CD4-positive, alpha-beta memory T cell (primary cell): Measurements from ENCODE around the gene SHROOM3. TPM values are rescaled to one million over a fixed set of nuclear protein-coding genes. Genes with fewer than 3 reads are reported as not detected.

ENCODE experiments used
- CTCF ChIA-PET: fragments of 350-600 bp; sonication (Branson Sonifier 250); formaldehyde crosslinking; loops from one replicate; lab custom pipeline; 2021; ENCODE audit warnings: inconsistent platforms; ENCODE audit not compliant: partially characterized antibody; lab: Charles Lee
- POLR2A ChIA-PET: fragments of 350-600 bp; sonication (Branson Sonifier 250); formaldehyde crosslinking; loops from one replicate; lab custom pipeline; 2021; ENCODE audit not compliant: partially characterized antibody; lab: Charles Lee
- DNase-seq, 5 donors: peaks; one replicate each; pipeline versions ENCODE4 v3.0.0 to v3.0.0-alpha.2; 2020 to 2022; ENCODE audit warnings: mixed read lengths in 1 of 5
- H3K27ac ChIP-seq: one replicate; pipeline ENCODE4 v1.7.0; 2013; ENCODE audit warnings: low read depth, low read length
- H3K27me3 ChIP-seq: 2 replicates; pipeline ENCODE4 v1.7.0; 2013; ENCODE audit warnings: mild to moderate bottlenecking, low read length, moderate library complexity; ENCODE audit not compliant: insufficient read depth
- H3K36me3 ChIP-seq: 2 replicates; pipeline ENCODE4 v1.7.0; 2013; ENCODE audit warnings: mild to moderate bottlenecking, low read length, moderate library complexity; ENCODE audit not compliant: insufficient read depth
- H3K4me1 ChIP-seq: 2 replicates; pipeline ENCODE4 v1.7.0; 2013; ENCODE audit warnings: mild to moderate bottlenecking, low read length, moderate library complexity; ENCODE audit not compliant: insufficient read depth
- H3K4me3 ChIP-seq, 2 donors: one replicate each; pipeline ENCODE4 v1.7.0; 2013; ENCODE audit warnings: low read length in 2 of 2, mild to moderate bottlenecking in 1 of 2
- H3K9me3 ChIP-seq, 2 donors: one replicate each; pipeline ENCODE4 v1.7.0; 2013; ENCODE audit warnings: low read length in 2 of 2, control low read depth in 1 of 2; ENCODE audit not compliant: control insufficient read depth in 1 of 2
- H3K27ac Mint-ChIP-seq, 7 donors: one replicate each; pipeline ENCODE4 v1.8.0; 2020 to 2021; ENCODE audit warnings: mixed read lengths in 7 of 7, mild to moderate bottlenecking in 6 of 7, inconsistent platforms in 3 of 7, moderate library complexity in 3 of 7
- H3K27me3 Mint-ChIP-seq, 2 donors: one replicate each; pipeline ENCODE4 v1.8.0; 2020 to 2021; ENCODE audit warnings: mixed read lengths in 2 of 2
- H3K36me3 Mint-ChIP-seq, 2 donors: one replicate each; pipeline ENCODE4 v1.8.0; 2020 to 2021; ENCODE audit warnings: mixed read lengths in 2 of 2, inconsistent platforms in 1 of 2, mild to moderate bottlenecking in 1 of 2
- H3K4me1 Mint-ChIP-seq, 4 donors: one replicate each; pipeline ENCODE4 v1.8.0; 2020 to 2021; ENCODE audit warnings: mixed read lengths in 4 of 4, mild to moderate bottlenecking in 1 of 4
- H3K4me3 Mint-ChIP-seq, 8 donors: one replicate each; pipeline ENCODE4 v1.8.0; 2020 to 2021; ENCODE audit warnings: mixed read lengths in 8 of 8, mild to moderate bottlenecking in 7 of 8, moderate library complexity in 6 of 8, inconsistent platforms in 3 of 8
- H3K9me3 Mint-ChIP-seq, 8 donors: one replicate each; pipeline ENCODE4 v1.8.0; 2020 to 2021; ENCODE audit warnings: mixed read lengths in 8 of 8, mild to moderate bottlenecking in 5 of 8, inconsistent platforms in 3 of 8, moderate library complexity in 1 of 8
- intact Hi-C: fragments of 100-400 bp; cut with micrococcal nuclease; formaldehyde crosslinking; loops from one replicate; pipeline ENCODE4 v1.15.1; 2023
- polyA plus RNA-seq, 2 donors: library from polyadenylated mRNA; unstranded; fragments of 300-500 nt; fragmentation: Illumina TruSeq; gene quantifications; one replicate each; pipeline ENCODE4 v1.2.3, GENCODE V29; 2021
- total RNA-seq, 2 experiments: library from RNA; stranded (reverse); gene quantifications; one replicate each; pipeline ENCODE4 v1.2.3, GENCODE V29; 2021

SHROOM3 gene
- total and polyA plus RNA-seq, 4 experiments from 2014 or later: not detected

- Histone ChIP-seq H3K36me3 (no peaks in the 10 kb centered on the region), H3K4me3 (no peak overlapping the region), H3K4me1 (no peaks in the 10 kb centered on the region), H3K27ac (no peak overlapping the region), H3K27me3 (no peaks in the 10 kb centered on the region), H3K9me3 (no peaks in the 10 kb centered on the region)
- DNase-seq: no peak
- H3K27me3 Mint-ChIP-seq: peaks cover 1 to 7% of the 10 kb centered on the region in 2 donors
- no peak overlapping the region for H3K4me3 Mint-ChIP-seq
- no peaks in the 10 kb centered on the region for H3K4me1 Mint-ChIP-seq
- ChIA-PET CTCF (interaction anchor here (1.5 to 4.5 kb wide), 4 partner anchors 8 to 778 kb away, joined by 3 to 41 read pairs (median 7); partner anchors contain the start of gene CCDC158), POLR2A (no interaction called here)
- no peaks in the 10 kb centered on the region for H3K36me3 Mint-ChIP-seq
- H3K9me3 Mint-ChIP-seq: no peaks in the 10 kb centered on the region
- intact Hi-C loops: loop anchor here (2.0 to 5.0 kb wide), 3 partner anchors 617 to 928 kb away; no protein-coding TSS in a partner anchor
- H3K27ac Mint-ChIP-seq: no peak overlapping the region
These were observed 5.4 kb upstream of the SHROOM3 start for GRCh38 chr4:76429636-76430035.

GRCh38 chr4:76430519-76431388 is 4.3 kb upstream of the SHROOM3 start:
- peak in 4 of 5 donors; percentile 15 to 28 (median 18) for DNase-seq
- no peaks in the 10 kb centered on the region for H3K36me3 ChIP-seq
- no peaks in the 10 kb centered on the region for H3K27me3 ChIP-seq
- Mint-ChIP-seq H3K27me3 (peaks cover 7 to 8% of the 10 kb centered on the region in 2 donors), H3K36me3 (no peaks in the 10 kb centered on the region), H3K4me3 (no peak overlapping the region), H3K4me1 (peaks cover 0 to 2% (median under 1%) of the 10 kb centered on the region in 4 donors), H3K9me3 (no peaks in the 10 kb centered on the region), H3K27ac (no peak overlapping the region)
- POLR2A ChIA-PET: no interaction called here
- no peak overlapping the region for H3K4me3 ChIP-seq
- H3K9me3 ChIP-seq: no peaks in the 10 kb centered on the region
- intact Hi-C loops: loop anchor here (2.0 to 5.0 kb wide), 3 partner anchors 616 to 927 kb away; no protein-coding TSS in a partner anchor
- CTCF ChIA-PET: interaction anchor here (0.7 to 4.5 kb wide), 14 partner anchors 8 to 1318 kb away, joined by 3 to 41 read pairs (median 3); partner anchors contain the start of gene CCDC158
- no peaks in the 10 kb centered on the region for H3K4me1 ChIP-seq
- no peak overlapping the region for H3K27ac ChIP-seq

GRCh38 chr4:76435528-76436319 is 695 bp downstream of the SHROOM3 start:
- Mint-ChIP-seq H3K36me3 (no peaks in the 10 kb centered on the region), H3K4me1 (peaks cover 0 to 2% (median under 1%) of the 10 kb centered on the region in 4 donors), H3K4me3 (no peak overlapping the region), H3K27ac (no peak overlapping the region), H3K27me3 (peaks cover 26 to 27% of the 10 kb centered on the region in 2 donors), H3K9me3 (peaks cover 0 to 3% (median 0%) of the 10 kb centered on the region in 8 donors)
- Histone ChIP-seq H3K36me3 (no peaks in the 10 kb centered on the region), H3K4me3 (no peak overlapping the region), H3K9me3 (no peaks in the 10 kb centered on the region), H3K27ac (no peak overlapping the region), H3K4me1 (no peaks in the 10 kb centered on the region), H3K27me3 (no peaks in the 10 kb centered on the region)
- intact Hi-C loops: no loop called here
- ChIA-PET CTCF (interaction anchor here (0.9 to 1.8 kb wide), 2 partner anchors 9 to 768 kb away, joined by 3 to 5 read pairs; no protein-coding TSS in a partner anchor), POLR2A (no interaction called here)
- DNase-seq: no peak

- peaks cover 0 to 3% (median 0%) of the 10 kb centered on the region in 8 donors for H3K9me3 Mint-ChIP-seq
- Histone ChIP-seq H3K27ac (no peak overlapping the region), H3K27me3 (no peaks in the 10 kb centered on the region), H3K9me3 (no peaks in the 10 kb centered on the region), H3K4me3 (no peak overlapping the region), H3K4me1 (no peaks in the 10 kb centered on the region), H3K36me3 (no peaks in the 10 kb centered on the region)
- ChIA-PET POLR2A (no interaction called here), CTCF (interaction anchor here (0.6 to 1.5 kb wide), 2 partner anchors 9 to 260 kb away, joined by 3 to 4 read pairs; no protein-coding TSS in a partner anchor)
- no peaks in the 10 kb centered on the region for H3K36me3 Mint-ChIP-seq
- no peak overlapping the region for H3K27ac Mint-ChIP-seq
- H3K4me1 Mint-ChIP-seq: peaks cover 0 to 2% (median under 1%) of the 10 kb centered on the region in 4 donors
- H3K4me3 Mint-ChIP-seq: no peak overlapping the region
- H3K27me3 Mint-ChIP-seq: peaks cover 25 to 30% of the 10 kb centered on the region in 2 donors
- no peak for DNase-seq
- intact Hi-C loops: no loop called here
These were observed 4.5 kb downstream of the SHROOM3 start for GRCh38 chr4:76439491-76439890.

- Histone ChIP-seq H3K4me3 (no peak overlapping the region), H3K36me3 (no peaks in the 10 kb centered on the region), H3K27ac (no peak overlapping the region), H3K4me1 (no peaks in the 10 kb centered on the region), H3K27me3 (no peaks in the 10 kb centered on the region), H3K9me3 (no peaks in the 10 kb centered on the region)
- Mint-ChIP-seq H3K9me3 (peaks cover 0 to 3% (median 0%) of the 10 kb centered on the region in 8 donors), H3K36me3 (no peaks in the 10 kb centered on the region), H3K4me1 (no peaks in the 10 kb centered on the region), H3K27ac (no peak overlapping the region), H3K4me3 (no peak overlapping the region), H3K27me3 (peaks cover 22 to 23% of the 10 kb centered on the region in 2 donors)
- intact Hi-C loops: no loop called here
- ChIA-PET POLR2A (no interaction called here), CTCF (interaction anchor here (0.8 to 1.1 kb wide), 3 partner anchors 10 to 262 kb away, joined by 3 read pairs; no protein-coding TSS in a partner anchor)
- no peak for DNase-seq
These were observed 6.9 kb downstream of the SHROOM3 start for GRCh38 chr4:76441881-76442280.

GRCh38 chr4:76442807-76443206 is 7.8 kb downstream of the SHROOM3 start:
- no peaks in the 10 kb centered on the region for H3K4me1 Mint-ChIP-seq
- no peak overlapping the region for H3K4me3 Mint-ChIP-seq
- H3K27ac Mint-ChIP-seq: no peak overlapping the region
- no peak overlapping the region for H3K27ac ChIP-seq
- H3K36me3 Mint-ChIP-seq: no peaks in the 10 kb centered on the region
- no peaks in the 10 kb centered on the region for H3K36me3 ChIP-seq
- H3K9me3 Mint-ChIP-seq: peaks cover 0 to 3% (median 0%) of the 10 kb centered on the region in 8 donors
- no peaks in the 10 kb centered on the region for H3K9me3 ChIP-seq
- ChIA-PET POLR2A (no interaction called here), CTCF (interaction anchor here (0.9 kb wide), 1 partner anchor 263 kb away, joined by 3 read pairs; no protein-coding TSS in a partner anchor)
- no peak for DNase-seq
- no peaks in the 10 kb centered on the region for H3K4me1 ChIP-seq
- H3K27me3 ChIP-seq: no peaks in the 10 kb centered on the region
- intact Hi-C loops: no loop called here
- H3K27me3 Mint-ChIP-seq: peaks cover 15 to 21% of the 10 kb centered on the region in 2 donors
- H3K4me3 ChIP-seq: no peak overlapping the region
